ENCODE data around the gene C1orf167. TPM values are rescaled to one million over a fixed set of nuclear protein-coding genes. Genes with fewer than 3 reads are reported as not detected.

C1orf167 gene
- total RNA-seq: 1 to 10 TPM in 1 of 4 donors, under 1 TPM in 1, not detected in 2; 1.00 to 1.4 TPM

- intact Hi-C loops (cut with DNase I; ENCODE audit: low total_unique reads): no loop called here
- H3K9me3 ChIP-seq: no peaks in the 10 kb centered on the region
- in situ Hi-C loops (cut with MboI; ENCODE audit: low sequenced_read_pairs in 4 of 4): no loop called here
- peaks cover 10 to 16% (median 13%) of the 10 kb centered on the region in 3 donors for H3K27me3 ChIP-seq
- ATAC-seq (no peak), DNase-seq (no peak)
- TF ChIP-seq CTCF (IDR thresholded peaks at IDR 0.05 in 4 of 5, conservative IDR thresholded peaks at IDR 0.05 in 1 of 5) (no peak), POLR2A (IDR thresholded peaks at IDR 0.05) (no peak)
- no peak within 1 kb of the TSS for H3K4me3 ChIP-seq
- no peaks in the 10 kb centered on the region for H3K4me1 ChIP-seq
- H3K36me3 ChIP-seq: no peaks in the 10 kb centered on the region
- no peak within 1 kb of the TSS for H3K27ac ChIP-seq
Measured at GRCh38 chr1:11761988-11762406, at the start of gene C1orf167. Gene C1orf167, plus strand, starts transcription at chr1:11762193. Its CDS starts 2,208 bp downstream, at chr1:11764401.

- H3K27me3 ChIP-seq: peaks cover 0 to 13% (median 0%) of the 10 kb centered on the region in 3 donors
- no peak for ATAC-seq
- intact Hi-C loops (cut with DNase I; ENCODE audit: low total_unique reads): no loop called here
Measured at GRCh38 chr1:11712285-11712684, 49.7 kb upstream of the C1orf167 start.

GRCh38 chr1:11713095-11713494 is 48.9 kb upstream of the C1orf167 start:
- no peaks in the 10 kb centered on the region for H3K4me1 ChIP-seq
- H3K9me3 ChIP-seq: no peaks in the 10 kb centered on the region
- H3K27me3 ChIP-seq: peaks cover 0 to 13% (median 0%) of the 10 kb centered on the region in 3 donors
- H3K4me3 ChIP-seq: no peak overlapping the region
- intact Hi-C loops (cut with DNase I; ENCODE audit: low total_unique reads): no loop called here
- no peak for ATAC-seq
- in situ Hi-C loops (cut with MboI; ENCODE audit: low sequenced_read_pairs in 4 of 4): loop anchor here in 3 of 4 donors (10.0 kb wide), 1 partner anchor 48 kb away; the partner anchor contains the start of gene FBXO6 (in 3 of the 3)
- DNase-seq: no peak
- TF ChIP-seq POLR2A (IDR thresholded peaks at IDR 0.05): no peak
- TF ChIP-seq CTCF (IDR thresholded peaks at IDR 0.05 in 4 of 5, conservative IDR thresholded peaks at IDR 0.05 in 1 of 5): no peak
- no peak overlapping the region for H3K27ac ChIP-seq
- no peaks in the 10 kb centered on the region for H3K36me3 ChIP-seq

More at GRCh38 chr1:11712285-11712684, 49.7 kb upstream of the C1orf167 start:
- DNase-seq: no peak
- Histone ChIP-seq H3K9me3 (no peaks in the 10 kb centered on the region), H3K4me1 (no peaks in the 10 kb centered on the region), H3K4me3 (no peak overlapping the region), H3K27ac (no peak overlapping the region), H3K36me3 (no peaks in the 10 kb centered on the region)
- in situ Hi-C loops (cut with MboI; ENCODE audit: low sequenced_read_pairs in 4 of 4): loop anchor here in 3 of 4 donors (10.0 kb wide), 1 partner anchor 47 kb away; the partner anchor contains the start of gene FBXO6 (in 3 of the 3)
- TF ChIP-seq POLR2A (IDR thresholded peaks at IDR 0.05): no peak
- no peak for TF ChIP-seq CTCF (IDR thresholded peaks at IDR 0.05 in 4 of 5, conservative IDR thresholded peaks at IDR 0.05 in 1 of 5)

GRCh38 chr1:11714831-11715575 is 47.0 kb upstream of the C1orf167 start:
- Histone ChIP-seq H3K27me3 (peaks cover 0 to 13% (median 0%) of the 10 kb centered on the region in 3 donors), H3K27ac (no peak overlapping the region), H3K9me3 (no peaks in the 10 kb centered on the region), H3K4me3 (no peak overlapping the region), H3K36me3 (no peaks in the 10 kb centered on the region), H3K4me1 (peaks cover 0 to 5% of the 10 kb centered on the region in 2 donors)
- in situ Hi-C loops (cut with MboI; ENCODE audit: low sequenced_read_pairs in 4 of 4) (loop anchor here (5.0 to 10.0 kb wide), 2 partner anchors 50 to 53 kb away; partner anchors contain the start of gene FBXO6 (in 4 of the 4)), intact Hi-C loops (cut with DNase I; ENCODE audit: low total_unique reads) (no loop called here)
- DNase-seq: no peak
- ATAC-seq: no peak
- TF ChIP-seq POLR2A (IDR thresholded peaks at IDR 0.05): no peak

All from gastrocnemius medialis (tissue), 4 donors.